ENCODE measurements around the gene CAMK1D. TPM values are rescaled to one million over a fixed set of nuclear protein-coding genes. Genes with fewer than 3 reads are reported as not detected.
"Not testable (repeated sequence)": the region's sequence is repeated elsewhere in the genome, so short reads cannot be mapped to it uniquely, and the experiment has no call there.

Gene CAMK1D
- total RNA-seq, 1 experiment from 2014 or later = 6.0 TPM

- Histone ChIP-seq H3K27ac (no peak overlapping the region), H3K9me3 (ENCODE audit: insufficient read depth, low read depth) (no peaks in the 10 kb centered on the region), H3K36me3 (ENCODE audit: low read depth) (no peaks in the 10 kb centered on the region), H2AFZ (no peak overlapping the region), H3F3A (ENCODE audit: insufficient read depth, low read depth) (peaks cover 20% of the 10 kb centered on the region), H3K27me3 (ENCODE audit: insufficient read depth, low read depth) (no peaks in the 10 kb centered on the region), H4K20me1 (ENCODE audit: insufficient read depth) (no peaks in the 10 kb centered on the region), H3K9me2 (ENCODE audit: insufficient read depth) (no peaks in the 10 kb centered on the region), H3K4me1 (replicated peaks; ENCODE audit: insufficient read depth) (peaks cover 29% of the 10 kb centered on the region), H3K79me2 (ENCODE audit: low read depth) (peaks cover 11% of the 10 kb centered on the region; the same call in 1 of the 2 replicates), H3K4me2 (no peak overlapping the region), H3K4me3 (no peak overlapping the region)
- DNase-seq = no peak
- intact Hi-C loops (cut with micrococcal nuclease; ENCODE audit: unreplicated experiment) = no loop called here
- CTCF ChIA-PET = no interaction called here
- no TSS peak for BruUV-seq (replicated peaks)
- no peak for TF ChIP-seq CTCF (conservative IDR thresholded peaks at IDR 0.05)
- TF ChIP-seq EZH2 (IDR thresholded peaks at IDR 0.05; ENCODE audit: low read depth) = no peak
- POLR2A ChIA-PET (ENCODE audit: unreplicated experiment) = no interaction called here
Observed at GRCh38 chr10:12438919-12439692, 89.8 kb downstream of the CAMK1D start.

DNA sequence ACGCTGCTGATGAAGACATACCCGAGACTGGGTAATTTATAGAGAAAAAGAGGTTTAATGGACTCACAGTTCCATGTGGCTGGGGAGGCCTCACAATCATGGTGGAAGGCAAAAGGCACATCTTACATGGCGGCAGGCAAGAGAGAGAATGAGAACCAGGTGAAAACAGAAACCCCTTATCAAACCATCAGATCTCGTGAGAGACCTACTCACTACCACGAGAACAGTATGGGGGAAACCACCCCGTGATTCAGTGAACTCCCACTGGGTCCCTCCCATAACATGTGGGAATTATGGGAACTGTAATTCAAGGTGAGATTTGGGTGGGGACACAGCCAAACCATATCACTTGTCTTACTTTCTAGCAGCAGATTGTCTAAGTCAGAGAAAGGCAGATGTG, 90.4 kb downstream of the CAMK1D start:
- H2AFZ ChIP-seq; DNase-seq; intact Hi-C loops (cut with micrococcal nuclease; ENCODE audit: unreplicated experiment); CTCF ChIA-PET; H3K27me3 ChIP-seq (ENCODE audit: insufficient read depth, low read depth); H3K9me3 ChIP-seq (ENCODE audit: insufficient read depth, low read depth); H4K20me1 ChIP-seq (ENCODE audit: insufficient read depth); H3K27ac ChIP-seq; H3K36me3 ChIP-seq (ENCODE audit: low read depth); H3K9me2 ChIP-seq (ENCODE audit: insufficient read depth); H3K4me3 ChIP-seq; H3K4me2 ChIP-seq; BruUV-seq (replicated peaks); POLR2A ChIA-PET (ENCODE audit: unreplicated experiment): not testable (repeated sequence)
- Histone ChIP-seq H3K4me1 (replicated peaks; ENCODE audit: insufficient read depth) (peaks cover 22% of the 10 kb centered on the region), H3K79me2 (ENCODE audit: low read depth) (peaks cover 11% of the 10 kb centered on the region; the same call in 1 of the 2 replicates), H3F3A (ENCODE audit: insufficient read depth, low read depth) (peaks cover 16% of the 10 kb centered on the region)

DNA sequence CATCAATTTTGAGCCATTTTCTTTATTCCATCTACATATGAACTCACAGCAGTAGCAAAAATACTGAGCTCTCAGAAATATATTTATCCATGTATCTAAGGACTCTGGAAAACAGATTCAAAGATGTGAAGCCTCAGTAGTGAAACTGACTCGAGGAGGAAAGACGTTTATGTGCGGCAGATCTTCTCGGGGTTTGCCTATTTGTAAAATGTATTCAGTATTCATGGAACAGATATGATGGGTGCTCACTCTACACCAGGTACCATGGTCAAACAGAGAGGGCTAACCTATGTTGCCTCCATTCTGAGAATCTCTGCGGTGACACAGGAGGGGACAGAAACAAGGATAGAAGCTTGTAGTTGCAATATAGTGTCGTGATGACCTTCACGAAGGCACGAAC, 93.7 kb downstream of the CAMK1D start:
- ChIA-PET CTCF (no interaction called here), POLR2A (ENCODE audit: unreplicated experiment) (no interaction called here)
- Histone ChIP-seq H3K9me2 (ENCODE audit: insufficient read depth) (no peaks in the 10 kb centered on the region), H2AFZ (no peak overlapping the region), H3K36me3 (ENCODE audit: low read depth) (no peaks in the 10 kb centered on the region), H3K9me3 (ENCODE audit: insufficient read depth, low read depth) (no peaks in the 10 kb centered on the region), H4K20me1 (ENCODE audit: insufficient read depth) (no peaks in the 10 kb centered on the region), H3K79me2 (ENCODE audit: low read depth) (no peaks in the 10 kb centered on the region), H3F3A (ENCODE audit: insufficient read depth, low read depth) (peaks cover 7% of the 10 kb centered on the region; the same call in 1 of the 2 replicates), H3K27me3 (ENCODE audit: insufficient read depth, low read depth) (no peaks in the 10 kb centered on the region), H3K4me3 (no peak overlapping the region), H3K4me1 (replicated peaks; ENCODE audit: insufficient read depth) (peaks cover 14% of the 10 kb centered on the region), H3K4me2 (no peak overlapping the region), H3K27ac (no peak overlapping the region)
- intact Hi-C loops (cut with micrococcal nuclease; ENCODE audit: unreplicated experiment) = no loop called here
- BruUV-seq (replicated peaks) = no TSS peak
- DNase-seq = no peak
- no peak for TF ChIP-seq CTCF (conservative IDR thresholded peaks at IDR 0.05)

Data from PC-9 (cell line).